HG02642 (cell line): Measurements from ENCODE around the gene PSMF1.

ENCODE experiments used
- ATAC-seq: cut with Tn5 transposase; IDR thresholded peaks from one replicate; pipeline ENCODE4 v1.9.1; 2021; ENCODE audit warnings: mild to moderate bottlenecking; ENCODE audit not compliant: unreplicated experiment, poor library complexity

PSMF1 gene

DNA sequence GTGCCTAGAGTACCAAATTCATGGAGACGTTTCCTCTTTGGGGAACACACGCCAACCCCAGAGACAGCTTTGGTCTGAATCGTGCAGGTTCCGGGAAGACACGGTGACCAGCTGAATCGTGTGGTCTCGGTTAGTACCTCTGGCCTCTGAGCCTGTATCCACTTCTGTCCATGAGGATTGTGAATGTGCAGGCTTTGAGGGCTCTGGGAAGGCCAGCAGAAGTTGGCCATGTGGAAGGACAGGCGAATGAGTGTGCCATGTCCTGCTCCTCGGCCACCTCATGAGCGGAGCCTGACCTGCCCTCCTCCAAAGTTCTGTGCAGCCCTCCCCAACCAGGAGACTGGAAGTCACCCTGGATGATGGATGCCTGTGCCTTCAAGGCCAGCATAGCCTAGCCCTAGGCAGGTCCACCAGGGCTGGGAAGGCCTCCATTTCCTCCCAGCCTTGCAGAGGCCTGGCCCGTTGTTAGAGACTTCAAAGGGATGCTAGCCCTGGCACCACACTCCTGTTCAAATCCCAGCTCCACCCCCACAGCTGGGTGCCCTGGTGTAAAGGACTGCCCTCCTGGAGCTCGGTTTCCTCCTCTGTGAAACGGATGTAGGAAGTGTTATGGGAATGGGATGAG is 68.1 kb downstream of the PSMF1 start:
- ATAC-seq, result no peak

DNA sequence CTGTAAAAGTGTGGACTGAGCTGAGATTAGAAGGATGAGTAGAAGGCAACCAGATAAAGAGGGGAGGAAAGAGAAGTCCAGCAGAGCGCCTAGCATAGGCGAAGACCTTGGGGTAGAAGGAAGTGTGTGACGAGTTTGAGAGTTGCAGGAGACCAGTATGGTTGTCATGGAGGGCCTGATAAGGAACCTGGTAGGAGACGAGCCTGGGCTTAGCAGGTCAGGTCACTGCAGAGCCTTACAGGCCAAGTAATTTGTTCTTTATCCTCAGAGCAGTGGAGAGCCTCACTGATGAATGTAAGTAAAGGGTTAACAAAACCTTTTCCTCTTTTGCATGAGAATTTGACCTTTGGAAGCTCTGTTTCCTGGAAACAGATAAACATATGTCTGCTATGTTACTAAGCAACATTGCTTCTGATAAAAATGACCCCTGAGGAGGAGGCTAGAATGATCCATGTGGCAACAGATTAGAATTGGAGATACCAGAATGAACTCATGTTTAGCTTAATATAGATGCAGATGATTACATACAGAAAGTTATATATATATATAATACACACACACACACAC is 69.3 kb downstream of the PSMF1 start:
- no peak for ATAC-seq

DNA sequence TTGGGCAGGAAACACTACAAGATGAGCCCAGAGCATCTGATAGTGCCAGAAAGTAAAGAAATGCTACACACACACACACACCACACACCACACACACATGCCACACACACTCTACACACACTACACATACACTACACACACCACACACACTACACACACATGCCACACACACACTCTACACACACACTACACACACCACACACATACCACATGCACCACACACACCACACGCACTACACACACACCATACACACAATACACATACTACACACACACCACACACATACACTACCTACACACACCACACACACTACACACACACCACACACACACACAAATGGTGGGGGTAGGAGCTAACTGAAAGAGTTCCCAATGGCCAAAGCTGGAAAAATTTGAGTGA is 69.9 kb downstream of the PSMF1 start:
- no peak for ATAC-seq

DNA sequence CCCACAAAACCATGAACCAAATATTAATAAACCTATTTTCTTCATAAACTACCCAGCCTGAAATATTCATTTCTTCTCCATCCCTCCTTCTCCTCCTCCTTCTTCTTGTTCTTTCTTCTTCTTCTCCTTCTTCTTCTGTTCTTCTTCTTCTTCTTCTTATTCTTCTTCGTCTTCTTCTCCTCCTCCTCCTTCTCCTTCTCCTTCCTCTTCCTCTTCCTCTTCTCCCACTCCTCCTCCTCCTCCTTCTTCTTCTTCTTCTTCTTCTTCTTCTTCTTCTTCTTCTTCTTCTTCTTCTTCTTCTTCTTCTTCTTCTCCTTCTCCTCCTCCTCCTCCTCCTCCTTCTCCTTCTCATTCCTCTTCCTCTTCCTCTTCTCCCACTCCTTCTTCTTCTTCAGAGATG is 71.4 kb downstream of the PSMF1 start:
- ATAC-seq, result no peak

DNA sequence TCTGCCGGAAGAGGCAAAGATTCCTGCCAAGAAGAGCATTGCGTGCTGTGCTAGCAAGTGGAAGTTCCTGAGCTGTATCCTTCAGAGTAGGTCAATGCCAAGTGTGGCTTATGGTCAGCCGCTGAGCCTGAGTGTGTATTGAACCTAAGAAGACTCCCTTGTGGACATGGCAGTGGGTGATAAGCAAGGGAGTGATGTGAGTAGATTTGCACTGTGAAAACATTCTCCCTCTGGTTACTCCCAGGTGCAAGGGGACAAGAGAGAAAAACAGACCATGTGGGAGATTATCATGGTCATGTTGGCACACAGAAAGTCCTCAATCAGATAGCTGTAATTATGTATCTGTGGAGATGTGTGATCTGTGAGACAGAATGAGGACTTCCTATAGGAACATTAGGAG is 72.4 kb downstream of the PSMF1 start:
- no peak for ATAC-seq

DNA sequence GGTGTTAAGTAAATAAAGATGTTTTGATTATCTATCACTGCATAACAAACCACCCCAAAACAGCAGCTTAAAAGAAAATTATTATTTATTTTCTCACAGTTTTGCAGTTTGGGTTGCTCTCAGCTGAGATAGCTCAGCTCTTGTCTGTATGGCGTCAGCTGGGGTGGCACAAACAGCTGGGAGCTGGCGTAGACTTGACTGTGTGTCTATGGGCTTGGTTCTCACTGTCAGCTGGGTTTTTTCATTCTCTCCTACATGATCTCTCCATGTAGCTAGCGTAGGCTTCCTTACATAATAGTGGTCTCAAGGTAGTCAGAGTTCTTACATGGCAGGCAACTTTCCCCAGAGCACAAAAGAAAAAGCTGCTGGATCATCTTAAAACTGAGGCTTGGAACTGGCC is 72.9 kb downstream of the PSMF1 start:
- no peak for ATAC-seq

DNA sequence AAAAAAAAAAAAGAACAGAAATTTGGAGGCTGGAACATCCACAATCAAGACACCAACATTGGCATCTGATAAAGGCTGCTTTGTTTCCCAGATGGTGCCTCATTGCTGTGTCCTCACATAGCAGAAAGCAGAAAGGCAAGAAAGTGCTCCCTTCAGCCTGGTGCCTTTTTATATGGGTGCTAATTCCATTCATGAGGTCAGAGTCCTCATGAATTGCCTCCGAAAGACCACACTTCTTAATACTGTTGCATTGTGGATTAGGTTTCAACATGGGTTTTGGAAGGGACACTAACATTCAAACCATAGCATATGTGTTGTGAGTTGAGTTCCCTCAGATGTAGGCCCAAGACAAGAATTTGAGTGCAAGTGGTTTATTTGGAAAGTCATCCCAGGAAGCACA is 76.8 kb downstream of the PSMF1 start:
- ATAC-seq, result no peak

DNA sequence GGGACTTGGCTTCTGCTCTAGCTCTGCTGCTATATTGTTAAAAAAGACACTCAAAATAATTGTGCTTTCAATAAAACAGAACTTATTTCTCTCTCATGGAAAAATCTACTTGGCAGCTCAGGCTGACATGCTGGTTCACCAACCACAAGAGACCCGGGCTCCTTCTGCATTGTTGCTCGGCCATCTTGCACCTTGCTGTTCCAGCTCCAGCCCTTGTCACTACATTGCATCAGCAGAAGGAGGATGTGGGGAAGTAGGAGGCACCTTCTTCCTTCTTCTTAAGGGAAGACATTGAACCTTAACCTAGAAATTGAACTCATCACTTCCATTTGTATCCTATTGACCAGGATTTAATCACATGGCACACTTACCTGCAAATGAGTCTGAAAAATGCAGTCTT is 78.2 kb downstream of the PSMF1 start:
- no peak for ATAC-seq

DNA sequence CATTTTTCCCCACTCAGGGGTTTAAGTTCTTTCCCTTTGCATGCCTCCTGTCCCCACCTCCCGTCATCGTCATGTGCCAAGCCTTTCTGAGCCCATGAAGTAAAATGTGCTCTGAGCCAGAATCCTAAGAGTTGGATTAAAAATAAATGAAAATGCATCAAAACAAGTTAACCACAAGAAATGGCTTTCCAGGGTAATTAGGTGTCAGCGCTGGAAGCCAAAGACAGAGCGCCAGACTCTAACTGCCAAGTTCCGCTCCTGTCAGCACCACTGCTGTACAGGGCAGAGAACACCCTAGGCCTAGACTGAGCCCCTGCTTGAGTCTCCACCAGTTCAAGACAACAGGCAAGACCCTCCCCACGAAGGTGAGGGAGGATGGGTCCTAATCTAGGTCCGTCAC is 79.4 kb downstream of the PSMF1 start:
- no peak for ATAC-seq

DNA sequence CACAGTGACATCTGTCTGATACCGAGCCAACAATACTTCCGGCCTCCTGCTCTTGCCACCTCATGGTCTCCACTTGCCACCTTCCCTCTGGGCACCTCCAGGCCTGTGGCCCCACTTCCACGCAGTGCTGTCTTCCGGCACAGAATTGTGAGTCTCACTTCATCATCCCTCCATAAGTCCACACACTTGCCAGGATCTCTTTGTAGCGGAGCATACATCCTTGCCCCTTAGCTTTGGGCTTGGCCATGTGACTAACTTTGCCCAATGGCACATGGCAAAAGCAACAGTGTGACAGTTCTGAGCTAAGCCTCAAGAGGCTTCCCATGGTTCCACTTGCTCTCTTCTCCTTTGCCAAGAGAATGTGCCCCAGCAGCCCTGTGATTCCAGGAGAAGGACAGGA is 80.3 kb downstream of the PSMF1 start:
- ATAC-seq, result no peak

DNA sequence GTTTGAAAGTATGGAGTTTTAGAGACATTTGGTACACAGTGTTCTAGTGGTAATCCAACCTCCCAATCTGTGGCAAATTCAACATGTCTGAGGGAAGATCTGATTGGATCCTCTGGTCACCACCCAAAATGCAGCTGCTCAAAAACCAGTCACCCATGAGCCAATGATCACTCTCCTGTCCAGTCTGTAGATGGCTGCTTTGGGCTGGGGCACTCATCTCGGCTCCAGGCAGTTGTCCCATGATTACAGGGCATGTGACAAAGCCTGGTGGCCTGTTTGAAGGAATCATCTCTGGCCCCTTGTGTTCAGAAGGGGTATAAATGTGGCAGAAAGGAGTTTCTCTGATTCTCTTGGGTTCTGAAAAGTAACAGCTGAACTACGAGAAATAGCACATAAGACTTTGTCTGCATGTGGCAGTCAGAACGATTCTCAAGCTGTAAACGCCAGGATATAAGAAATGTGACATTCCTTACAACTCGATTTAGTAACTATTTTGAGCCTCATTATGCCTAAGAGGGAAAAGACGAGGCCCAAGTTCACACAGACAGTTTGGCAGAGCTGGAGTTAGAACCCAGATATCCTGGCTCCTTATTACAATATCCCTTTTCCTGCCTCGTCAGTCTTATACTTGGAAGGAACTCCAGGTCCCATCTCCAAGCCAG is 80.9 kb downstream of the PSMF1 start:
- no peak for ATAC-seq

DNA sequence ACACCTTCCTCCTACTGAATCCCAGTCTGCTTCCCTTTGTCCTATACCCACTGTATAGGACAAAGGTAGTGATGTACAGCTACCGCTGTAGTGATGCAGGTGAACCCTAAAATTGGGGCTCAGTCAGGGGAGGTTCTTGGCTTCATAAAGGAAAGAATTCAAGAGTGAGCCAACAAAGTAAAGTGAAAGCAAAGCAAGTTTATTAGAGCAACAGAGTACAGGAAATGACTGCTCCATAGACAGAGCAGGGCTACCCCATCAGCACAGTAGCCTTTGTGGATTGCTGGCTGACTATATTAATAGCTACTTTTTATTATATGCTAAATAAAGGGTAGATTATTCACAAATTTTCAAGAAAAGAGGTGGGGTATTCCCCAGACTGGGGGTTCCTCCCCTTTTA is 81.6 kb downstream of the PSMF1 start:
- ATAC-seq, result no peak

DNA sequence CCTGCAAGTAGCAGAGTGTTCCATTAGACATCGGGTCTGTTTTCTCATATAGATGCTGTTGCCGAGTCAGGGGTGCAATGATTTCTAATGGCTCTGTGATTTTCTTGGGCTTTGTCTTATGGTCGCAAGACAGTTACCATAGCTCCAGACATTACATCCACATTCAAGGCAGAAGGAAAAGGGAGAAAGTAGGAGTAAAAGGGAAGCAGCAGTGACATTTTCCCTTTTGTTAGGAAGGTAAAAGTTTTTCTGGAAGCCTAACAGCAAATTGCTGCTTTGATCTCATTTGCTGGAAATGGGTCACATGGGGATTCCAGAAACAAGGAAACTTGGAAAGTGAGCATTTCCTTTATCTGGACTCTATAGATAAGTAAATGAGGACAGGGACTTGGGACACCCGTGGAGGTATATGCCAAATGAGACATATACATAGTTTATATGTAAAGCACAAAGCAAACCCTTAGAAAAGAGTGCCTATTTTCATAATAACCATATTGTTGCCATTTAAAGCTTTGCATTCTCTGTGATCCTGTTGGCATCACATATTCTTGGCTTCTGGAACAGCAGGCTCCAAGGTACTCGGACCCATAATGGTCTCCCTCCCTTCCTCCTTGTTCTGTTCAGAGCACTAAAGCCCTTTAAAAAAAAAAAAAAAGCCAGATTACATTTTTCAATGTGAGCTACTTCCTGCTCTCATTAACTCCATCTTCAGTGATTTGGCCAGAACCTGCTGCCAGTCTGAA is 84.5 kb downstream of the PSMF1 start, which contains the start of gene C20orf202:
C20orf202 (plus strand) TSS at position 693 of the 743 bp plus-strand sequence. CDS start 132 bp downstream, outside the sequence.
- no peak for ATAC-seq

DNA sequence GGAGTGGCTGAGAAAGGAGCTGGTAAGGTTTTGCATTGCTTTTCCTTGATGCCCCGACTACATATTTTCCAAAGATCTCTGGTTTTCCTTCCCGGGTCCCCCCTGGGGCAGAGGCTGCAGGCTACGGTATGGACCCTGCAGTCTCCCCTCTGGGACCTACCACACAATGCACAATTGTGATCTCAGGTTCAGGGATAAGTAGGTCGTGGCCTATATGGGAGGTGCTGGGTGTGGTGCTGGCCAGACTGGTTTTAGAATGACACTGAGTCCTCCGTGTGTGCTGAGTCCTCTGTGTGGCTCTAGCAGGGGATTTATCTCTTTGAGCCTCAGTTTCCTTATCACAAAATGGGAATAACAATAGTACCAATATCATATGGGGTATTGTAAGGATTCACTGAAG is 85.2 kb downstream of the PSMF1 start:
- ATAC-seq, result no peak

DNA sequence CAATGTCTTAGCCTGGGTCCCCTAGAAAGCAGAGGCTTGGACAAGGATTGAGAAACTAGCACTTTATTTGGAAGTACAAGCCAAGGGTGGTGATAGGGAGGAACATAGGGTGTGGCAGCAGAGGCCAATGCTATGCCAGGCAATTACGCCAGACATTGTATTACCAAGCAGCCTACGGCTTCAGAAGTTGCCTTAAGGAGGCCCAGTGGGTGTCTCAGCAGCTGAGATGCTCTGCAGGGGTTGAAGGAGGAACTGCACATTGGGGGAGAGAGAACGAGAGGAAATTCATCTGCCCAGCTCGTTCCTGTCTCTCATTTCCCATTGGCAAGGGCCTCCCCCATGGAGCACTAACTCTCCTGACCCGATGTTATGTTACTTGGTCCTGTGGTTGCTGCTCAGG is 85.7 kb downstream of the PSMF1 start:
- no peak for ATAC-seq

DNA sequence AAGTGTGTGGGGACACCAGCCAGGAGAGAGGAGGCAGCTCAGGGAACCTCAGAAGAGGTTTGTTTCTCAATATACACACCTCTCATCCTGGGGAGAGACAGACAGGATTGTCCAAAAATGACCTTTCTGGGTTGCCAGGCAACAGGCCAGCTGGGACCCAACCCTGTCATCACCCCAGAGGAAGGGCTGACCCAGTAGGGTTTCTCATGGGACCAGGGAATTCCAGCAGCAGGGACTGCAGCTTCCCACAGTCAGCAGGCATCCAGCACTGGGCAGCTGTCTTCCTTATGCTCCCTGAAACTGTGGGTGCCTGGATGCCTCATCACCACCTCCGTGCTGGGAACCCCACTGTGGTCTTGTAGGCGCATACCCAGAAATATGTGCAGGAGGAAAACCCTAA is 86.2 kb downstream of the PSMF1 start:
- no peak for ATAC-seq

DNA sequence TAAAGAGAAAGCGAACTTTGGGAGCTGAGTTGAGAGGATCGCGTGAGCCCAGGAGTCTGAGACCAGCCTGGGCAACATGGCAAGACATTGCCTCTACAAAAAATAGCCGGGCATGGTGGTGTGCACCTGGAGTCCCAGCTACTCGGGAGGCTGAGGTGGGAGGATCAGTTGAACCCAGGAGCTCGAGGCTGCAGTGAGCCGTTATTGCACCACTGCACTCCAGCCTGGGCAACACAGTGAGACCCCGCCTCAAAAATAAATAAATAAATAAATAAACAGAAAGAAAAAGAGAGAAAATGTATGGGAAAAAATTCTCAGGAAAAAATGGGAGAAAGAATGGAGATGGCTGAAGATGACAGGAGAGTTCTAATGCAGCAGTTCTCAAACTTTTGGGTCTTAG is 87.4 kb downstream of the PSMF1 start:
- ATAC-seq, result no peak

DNA sequence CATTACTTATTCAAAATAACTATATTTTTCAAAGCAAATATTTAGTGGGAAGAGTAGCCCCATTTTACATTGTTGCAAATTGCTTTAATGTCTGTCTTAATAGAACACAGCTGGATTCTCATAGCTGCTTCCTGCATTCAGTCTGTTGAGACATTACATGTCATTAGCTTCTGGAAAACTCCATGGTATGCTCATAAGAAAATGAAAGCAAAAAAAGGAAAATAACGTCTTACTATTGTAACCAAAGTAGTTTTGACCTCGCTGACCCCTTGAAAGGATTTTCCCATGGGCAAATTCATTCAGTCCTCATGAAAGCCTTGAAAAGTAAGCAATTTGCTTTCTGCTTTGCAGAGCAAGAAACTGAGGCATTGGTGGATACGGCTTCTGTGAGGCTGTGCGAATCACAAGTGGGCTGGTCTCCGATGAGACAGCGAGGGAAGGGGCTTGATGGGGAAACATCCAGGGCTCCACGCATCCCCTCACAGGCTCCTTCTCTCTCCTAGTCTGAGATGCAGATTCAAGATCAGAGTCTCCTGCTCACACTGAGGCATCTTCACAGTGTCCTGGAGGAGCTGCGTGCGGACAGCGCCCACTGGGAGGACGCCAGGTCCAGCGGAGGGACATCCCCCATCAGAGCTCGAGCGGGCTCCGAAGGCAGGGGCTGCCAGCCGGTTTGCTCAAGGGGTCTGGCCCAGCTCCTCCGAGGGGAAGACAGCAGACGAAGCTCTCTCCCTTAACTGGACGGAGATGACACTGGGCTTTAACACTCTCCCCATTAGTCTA is 88.2 kb downstream of the PSMF1 start:
- ATAC-seq, result no peak

DNA sequence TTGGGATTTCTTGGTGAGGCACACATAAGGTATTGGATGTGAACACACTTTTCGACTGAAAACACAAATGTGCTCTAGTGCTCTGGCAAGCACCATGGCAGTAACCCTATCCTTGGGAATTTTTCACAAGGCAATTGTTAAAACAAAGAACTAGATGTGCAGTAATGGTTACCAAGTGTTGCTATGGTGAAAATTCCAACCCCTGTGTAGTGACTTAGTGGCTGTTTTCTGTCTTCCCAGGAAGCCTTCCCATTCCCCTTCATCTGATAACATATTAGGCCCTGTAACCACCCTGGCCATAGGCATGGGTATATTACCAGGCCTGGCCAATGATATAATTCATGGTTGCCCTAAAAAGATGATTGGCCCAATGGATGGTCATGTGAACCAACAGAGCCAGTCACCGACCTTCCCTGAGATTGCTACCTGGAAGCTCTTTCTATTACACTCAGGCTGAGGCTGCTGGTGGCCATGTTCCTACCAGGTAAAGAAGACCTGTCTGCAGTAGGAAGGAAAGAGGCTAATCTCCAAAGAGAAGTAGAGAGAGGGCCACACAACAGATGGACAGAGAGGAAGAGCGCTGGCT is 89.0 kb downstream of the PSMF1 start:
- ATAC-seq, result no peak
